HFFc6 (cell line): Measurements from ENCODE around the gene USP47. TPM values are rescaled to one million over a fixed set of nuclear protein-coding genes. Genes with fewer than 3 reads are reported as not detected.
A peak's percentile ranks its signal among the peaks of the same experiment; 100 is the strongest.

Source experiments
- DNase-seq: peaks from one replicate; pipeline ENCODE4 v3.0.0-alpha.2; 2018
- H3K27ac Mint-ChIP-seq: 2 replicates; pipeline ENCODE4 v1.8.0; 2020; ENCODE audit warnings: mild to moderate bottlenecking, mixed read lengths
- H3K27me3 Mint-ChIP-seq: 2 replicates; pipeline ENCODE4 v1.8.0; 2021; ENCODE audit warnings: mild to moderate bottlenecking, moderate library complexity, mixed read lengths; ENCODE audit not compliant: insufficient read depth
- H3K36me3 Mint-ChIP-seq: 2 replicates; pipeline ENCODE4 v1.8.0; 2021; ENCODE audit warnings: low read depth, mixed read lengths
- H3K4me1 Mint-ChIP-seq: 2 replicates; pipeline ENCODE4 v1.8.0; 2020; ENCODE audit warnings: low read depth, mixed read lengths
- H3K4me3 Mint-ChIP-seq: 2 replicates; pipeline ENCODE4 v1.8.0; 2020; ENCODE audit warnings: mild to moderate bottlenecking, moderate library complexity, mixed read lengths
- H3K9me3 Mint-ChIP-seq: 2 replicates; pipeline ENCODE4 v1.8.0; 2020; ENCODE audit warnings: mild to moderate bottlenecking, mixed read lengths
- total RNA-seq, 6 experiments: library from RNA; stranded (reverse); fragmentation: NEBNext Ultra II Directional; extraction: Animal tissue kit (Norgen Biotek cat#: 25700); gene quantifications; 2 replicates in 1 of 6; 3 replicates in 5 of 6; pipeline ENCODE4 v1.2.3, GENCODE V29; 2021
- TF ChIP-seq, protein P1 (sequence below): fragments of 200-600 bp; sonication (generic); IDR thresholded peaks from 2 replicates; pipeline ENCODE4 v1.5.0; 2021; ENCODE audit warnings: antibody characterized with exemption, mild to moderate bottlenecking

Gene USP47
- total RNA-seq, 6 experiments from 2014 or later = 33.6 to 38.7 (median 35.1) TPM

DNA sequence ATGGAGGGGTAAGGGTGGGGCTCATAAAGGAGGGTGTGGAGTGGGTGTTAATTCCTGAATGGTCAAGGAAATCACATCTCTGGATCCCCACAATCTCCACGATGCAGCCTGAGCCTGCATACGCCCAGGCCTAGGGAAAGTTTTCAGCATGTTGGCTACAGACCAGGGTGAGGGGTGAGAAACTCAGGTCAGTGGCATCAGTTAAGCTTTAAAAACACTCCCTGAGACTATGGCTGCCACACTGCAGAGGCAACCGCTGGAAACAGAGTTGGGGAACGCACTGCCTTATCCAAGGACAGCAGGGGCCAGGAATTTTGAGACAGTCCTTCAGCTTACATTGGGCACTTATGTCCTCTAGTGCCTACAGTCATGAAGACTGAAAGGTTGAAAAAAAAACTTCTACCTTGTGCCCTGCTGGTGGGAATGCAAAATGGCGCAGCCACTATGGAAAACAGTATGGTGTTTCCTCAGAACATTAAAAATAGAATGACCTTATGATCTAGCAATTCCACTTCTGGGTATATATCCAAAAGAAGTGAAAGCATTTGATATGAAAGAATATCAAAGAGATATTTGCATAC is 147.0 kb downstream of the USP47 start:
- no peak for DNase-seq
- Mint-ChIP-seq H3K27ac (peak overlapping the region; percentile 98), H3K4me1 (peaks cover 100% of the 10 kb centered on the region), H3K9me3 (no peaks in the 10 kb centered on the region), H3K4me3 (peak overlapping the region; percentile 54; the same call in 1 of the 2 replicates), H3K27me3 (peaks cover 3% of the 10 kb centered on the region), H3K36me3 (peaks cover 59% of the 10 kb centered on the region)
- TF ChIP-seq, protein P1, sequence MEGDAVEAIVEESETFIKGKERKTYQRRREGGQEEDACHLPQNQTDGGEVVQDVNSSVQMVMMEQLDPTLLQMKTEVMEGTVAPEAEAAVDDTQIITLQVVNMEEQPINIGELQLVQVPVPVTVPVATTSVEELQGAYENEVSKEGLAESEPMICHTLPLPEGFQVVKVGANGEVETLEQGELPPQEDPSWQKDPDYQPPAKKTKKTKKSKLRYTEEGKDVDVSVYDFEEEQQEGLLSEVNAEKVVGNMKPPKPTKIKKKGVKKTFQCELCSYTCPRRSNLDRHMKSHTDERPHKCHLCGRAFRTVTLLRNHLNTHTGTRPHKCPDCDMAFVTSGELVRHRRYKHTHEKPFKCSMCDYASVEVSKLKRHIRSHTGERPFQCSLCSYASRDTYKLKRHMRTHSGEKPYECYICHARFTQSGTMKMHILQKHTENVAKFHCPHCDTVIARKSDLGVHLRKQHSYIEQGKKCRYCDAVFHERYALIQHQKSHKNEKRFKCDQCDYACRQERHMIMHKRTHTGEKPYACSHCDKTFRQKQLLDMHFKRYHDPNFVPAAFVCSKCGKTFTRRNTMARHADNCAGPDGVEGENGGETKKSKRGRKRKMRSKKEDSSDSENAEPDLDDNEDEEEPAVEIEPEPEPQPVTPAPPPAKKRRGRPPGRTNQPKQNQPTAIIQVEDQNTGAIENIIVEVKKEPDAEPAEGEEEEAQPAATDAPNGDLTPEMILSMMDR = peak; percentile 79

DNA sequence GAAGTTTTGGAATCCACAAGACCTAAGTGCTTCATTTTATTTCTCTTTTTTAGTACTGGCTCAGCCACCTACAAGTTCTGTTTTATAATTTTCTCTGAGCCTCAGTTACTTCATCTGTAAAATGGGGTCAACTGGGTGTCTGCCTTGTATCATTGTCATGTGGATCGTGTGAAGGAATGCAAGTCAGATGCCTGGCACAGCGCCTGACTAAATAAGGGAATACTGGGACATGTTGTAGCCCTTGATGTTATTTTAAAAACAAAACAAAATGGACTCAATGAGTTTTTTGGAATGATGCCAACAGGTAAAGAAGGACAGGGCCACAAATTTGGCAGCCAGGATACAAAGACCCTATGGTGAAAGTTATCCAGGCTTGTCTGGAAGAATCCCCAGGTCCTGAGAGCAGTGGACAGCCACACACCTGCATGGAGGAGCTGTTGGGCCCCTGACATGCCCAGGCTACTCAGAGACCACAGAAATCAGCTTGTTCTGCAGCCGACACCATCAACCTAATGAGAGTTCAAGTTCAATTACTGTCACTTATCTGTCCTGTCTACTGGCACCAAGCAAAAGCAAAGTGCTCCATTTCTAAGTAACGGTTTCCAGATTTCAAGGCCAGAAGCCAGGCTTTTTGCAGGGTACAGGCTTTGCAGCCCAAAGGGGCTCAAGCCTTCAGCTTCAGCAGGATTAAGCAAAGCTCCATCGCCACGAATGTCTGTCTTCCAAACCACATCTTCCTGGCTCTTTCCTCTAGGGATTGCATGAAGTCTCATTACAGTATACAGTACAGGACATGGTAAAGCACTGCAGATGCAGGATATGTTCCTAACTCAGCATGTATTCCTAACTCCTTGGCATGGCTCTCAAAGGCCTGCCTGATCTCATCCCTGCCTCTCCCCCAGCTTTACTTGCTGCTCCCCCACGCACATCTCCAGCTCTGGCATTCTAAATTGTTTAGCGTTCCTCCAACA is 148.3 kb downstream of the USP47 start:
- H3K9me3 Mint-ChIP-seq = no peaks in the 10 kb centered on the region
- peaks cover 62% of the 10 kb centered on the region for H3K36me3 Mint-ChIP-seq
- peaks cover 100% of the 10 kb centered on the region for H3K4me1 Mint-ChIP-seq
- no peak overlapping the region for H3K4me3 Mint-ChIP-seq
- DNase-seq = no peak
- TF ChIP-seq, protein P1 = no peak
- peaks cover 3% of the 10 kb centered on the region for H3K27me3 Mint-ChIP-seq
- peak overlapping the region; percentile 13 for H3K27ac Mint-ChIP-seq

DNA sequence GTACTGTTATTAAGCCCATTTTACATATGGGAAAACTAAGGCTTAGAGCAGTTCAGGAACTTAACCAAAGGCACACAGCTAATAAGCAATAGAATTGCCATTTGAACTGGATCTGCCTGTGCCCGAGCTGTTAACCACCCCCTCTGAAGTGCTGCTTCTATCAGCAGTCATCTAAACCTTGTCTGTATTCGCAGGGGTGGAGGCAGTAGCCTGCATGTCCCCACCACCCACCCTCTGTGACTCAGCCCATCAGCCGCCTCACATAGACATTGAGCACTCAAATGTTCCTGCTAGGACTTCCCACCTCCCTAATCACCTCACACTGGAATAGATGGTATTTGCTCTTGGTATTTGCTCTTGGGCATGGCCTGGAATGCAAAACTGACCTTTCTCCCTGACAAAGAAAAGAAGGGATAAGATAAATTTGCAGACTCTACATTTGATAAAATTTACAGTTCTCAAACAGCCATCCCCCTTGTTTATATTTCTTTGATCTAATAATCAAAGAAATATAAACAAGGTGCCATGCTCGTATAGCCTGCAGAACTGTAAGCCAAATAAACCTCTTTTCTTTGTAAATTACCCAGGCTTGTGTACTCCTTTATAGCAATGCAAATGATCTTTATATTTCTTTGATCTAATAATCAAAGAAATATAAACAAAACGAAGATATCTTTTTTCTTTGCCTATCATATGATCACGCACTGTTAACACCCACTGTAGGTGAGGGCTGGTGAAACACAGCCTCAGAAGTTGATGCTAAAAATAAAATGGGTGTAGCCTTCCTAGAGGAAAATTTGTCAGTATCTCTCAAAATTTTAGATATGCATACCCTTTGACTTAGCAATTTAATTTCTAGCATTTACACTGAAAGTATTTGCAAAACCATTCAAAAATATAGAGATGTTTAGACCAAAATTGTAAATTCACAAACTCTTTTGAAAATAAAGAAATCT is 150.8 kb downstream of the USP47 start:
- H3K27me3 Mint-ChIP-seq = peaks cover 1% of the 10 kb centered on the region
- H3K9me3 Mint-ChIP-seq = no peaks in the 10 kb centered on the region
- peak overlapping the region; percentile 33 for H3K4me3 Mint-ChIP-seq
- peaks cover 67% of the 10 kb centered on the region for H3K36me3 Mint-ChIP-seq
- peak overlapping the region; percentile 73 for H3K27ac Mint-ChIP-seq
- H3K4me1 Mint-ChIP-seq = peaks cover 100% of the 10 kb centered on the region
- DNase-seq = no peak
- TF ChIP-seq, protein P1 = no peak

DNA sequence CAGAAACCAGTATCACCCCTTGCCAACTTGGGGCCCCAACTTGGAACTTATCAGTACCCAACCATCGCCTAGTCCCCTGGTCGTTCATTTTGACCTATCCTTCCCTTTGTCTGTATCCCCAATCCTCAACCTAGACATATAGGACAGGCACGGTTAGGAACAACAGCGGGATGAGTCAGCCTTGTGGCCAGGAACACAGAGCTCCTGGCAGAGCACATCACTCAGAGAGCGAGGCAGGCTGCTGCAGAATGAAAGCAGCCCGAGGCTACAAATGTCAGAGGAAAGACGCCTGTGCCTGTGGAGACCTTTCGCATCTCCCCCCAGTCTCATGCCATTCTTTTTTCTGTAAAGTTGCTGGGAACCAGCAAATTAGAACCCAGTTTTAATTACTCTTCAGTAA is 152.1 kb downstream of the USP47 start:
- DNase-seq = peak; percentile 88
- Mint-ChIP-seq H3K9me3 (no peaks in the 10 kb centered on the region), H3K27ac (peak overlapping the region; percentile 78), H3K27me3 (no peaks in the 10 kb centered on the region; the same call in 1 of the 2 replicates), H3K4me3 (peak overlapping the region; percentile 56), H3K36me3 (peaks cover 76% of the 10 kb centered on the region), H3K4me1 (peaks cover 100% of the 10 kb centered on the region)
- TF ChIP-seq, protein P1 = no peak

DNA sequence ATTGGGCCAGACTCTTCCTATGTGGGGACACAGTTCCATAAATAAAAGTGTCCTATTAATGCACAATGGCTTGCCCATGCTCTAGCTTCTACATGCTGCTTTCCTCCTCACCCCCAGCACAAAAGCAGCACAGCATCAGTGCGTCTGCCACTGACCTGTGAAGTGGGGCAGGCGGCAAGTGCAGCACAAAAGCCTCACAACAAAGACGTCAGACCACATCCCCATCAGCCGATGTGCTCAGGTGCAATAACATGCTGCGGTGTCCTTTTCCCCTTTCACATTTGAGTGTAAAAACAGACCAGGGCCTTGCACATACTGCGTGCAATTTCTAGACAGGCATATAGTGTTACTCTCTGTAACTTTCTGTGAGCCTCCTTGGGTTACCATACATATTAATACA is 153.8 kb downstream of the USP47 start:
- no peaks in the 10 kb centered on the region for H3K9me3 Mint-ChIP-seq
- TF ChIP-seq, protein P1 = no peak
- peaks cover 72% of the 10 kb centered on the region for H3K36me3 Mint-ChIP-seq
- H3K27ac Mint-ChIP-seq = peak overlapping the region; percentile 50; the same call in 1 of the 2 replicates
- no peak overlapping the region for H3K4me3 Mint-ChIP-seq
- H3K27me3 Mint-ChIP-seq = no peaks in the 10 kb centered on the region; the same call in 1 of the 2 replicates
- no peak for DNase-seq
- peaks cover 93% of the 10 kb centered on the region for H3K4me1 Mint-ChIP-seq
